Astrocyte (in vitro differentiated cells and primary cell): ENCODE measurements around the gene UBAC2. TPM values are rescaled to one million over a fixed set of nuclear protein-coding genes. Genes with fewer than 3 reads are reported as not detected.

ENCODE experiments used
- DNase-seq: peaks from one replicate; pipeline ENCODE4 v3.0.0-alpha.2; 2010; ENCODE audit warnings: low read depth
- FAIRE-seq: peaks from 2 replicates; lab custom pipeline; 2011; peaks lifted over from hg19 to GRCh38; lab: Jason Lieb, UNC
- H2AFZ ChIP-seq: 2 replicates; pipeline ENCODE4 v1.6.0; 2012; ENCODE audit warnings: low read depth, low read length, inconsistent platforms
- H3K27ac ChIP-seq: 2 replicates; pipeline ENCODE4 v1.5.1; 2011; ENCODE audit warnings: low read depth, low read length, inconsistent platforms
- H3K27me3 ChIP-seq: 2 replicates; pipeline ENCODE4 v1.6.0; 2011; ENCODE audit warnings: low read length, inconsistent platforms; ENCODE audit not compliant: insufficient read depth
- H3K36me3 ChIP-seq: 2 replicates; pipeline ENCODE4 v1.5.1; 2011; ENCODE audit warnings: low read length, inconsistent platforms; ENCODE audit not compliant: insufficient read depth
- H3K4me1 ChIP-seq: 2 replicates; pipeline ENCODE4 v1.5.1; 2011; ENCODE audit warnings: low read length, inconsistent platforms; ENCODE audit not compliant: insufficient read depth
- H3K4me2 ChIP-seq: 2 replicates; pipeline ENCODE4 v1.6.0; 2012; ENCODE audit warnings: low read length, inconsistent platforms
- H3K4me3 ChIP-seq: 2 replicates; pipeline ENCODE4 v1.5.1; 2011; ENCODE audit warnings: low read depth, mild to moderate bottlenecking, low read length, inconsistent platforms; ENCODE audit not compliant: insufficient read depth
- H3K79me2 ChIP-seq: 2 replicates; pipeline ENCODE4 v1.6.0; 2012; ENCODE audit warnings: mild to moderate bottlenecking, low read length, inconsistent platforms; ENCODE audit not compliant: insufficient read depth
- H3K9ac ChIP-seq: 2 replicates; pipeline ENCODE4 v1.6.0; 2012; ENCODE audit warnings: mild to moderate bottlenecking, low read length, inconsistent platforms
- H3K9me3 ChIP-seq: 2 replicates; pipeline ENCODE4 v1.5.1; 2012; ENCODE audit warnings: low read depth, mild to moderate bottlenecking, low read length, inconsistent platforms; ENCODE audit not compliant: insufficient read depth
- H4K20me1 ChIP-seq: 2 replicates; pipeline ENCODE4 v1.6.0; 2012; ENCODE audit warnings: low read length, inconsistent platforms; ENCODE audit not compliant: insufficient read depth
- H3K27ac Mint-ChIP-seq: one replicate; pipeline ENCODE4 v1.8.0; 2021; ENCODE audit warnings: mild to moderate bottlenecking, mixed read lengths; ENCODE audit not compliant: unreplicated experiment
- H3K27me3 Mint-ChIP-seq: one replicate; pipeline ENCODE4 v1.8.0; 2021; ENCODE audit warnings: low read depth, mixed read lengths; ENCODE audit not compliant: unreplicated experiment
- H3K36me3 Mint-ChIP-seq: one replicate; pipeline ENCODE4 v1.8.0; 2021; ENCODE audit warnings: low read depth, mixed read lengths; ENCODE audit not compliant: unreplicated experiment
- H3K4me1 Mint-ChIP-seq: one replicate; pipeline ENCODE4 v1.8.0; 2021; ENCODE audit warnings: low read depth, mixed read lengths; ENCODE audit not compliant: unreplicated experiment
- H3K4me3 Mint-ChIP-seq: one replicate; pipeline ENCODE4 v1.8.0; 2021; ENCODE audit warnings: mild to moderate bottlenecking, moderate library complexity, mixed read lengths; ENCODE audit not compliant: unreplicated experiment
- H3K9me3 Mint-ChIP-seq: one replicate; pipeline ENCODE4 v1.8.0; 2021; ENCODE audit warnings: mild to moderate bottlenecking, mixed read lengths; ENCODE audit not compliant: unreplicated experiment
- CTCF ChIP-seq: IDR thresholded peaks from 2 replicates; pipeline ENCODE4 v1.5.1; 2011; ENCODE audit warnings: low read depth, mild to moderate bottlenecking, inconsistent platforms, low read length, moderate library complexity; ENCODE audit not compliant: insufficient read depth
- EZH2 ChIP-seq: IDR thresholded peaks from 2 replicates; pipeline ENCODE4 v1.6.1; 2012; ENCODE audit warnings: mild to moderate bottlenecking, low read length, inconsistent platforms; ENCODE audit not compliant: insufficient read depth
- total RNA-seq: library from RNA; stranded (reverse); gene quantifications from 2 replicates; pipeline ENCODE4 v1.2.1, GENCODE V29; 2021

Gene UBAC2
- total RNA-seq, 1 donor from 2014 or later = 61.0 TPM

- no peak overlapping the region for H3K27ac Mint-ChIP-seq
- TF ChIP-seq CTCF (no peak), EZH2 (no peak)
- DNase-seq = no peak
Observed at GRCh38 chr13:99341969-99342722, 141.5 kb downstream of the UBAC2 start.

GRCh38 chr13:99342723-99343315, 142.2 kb downstream of the UBAC2 start:
- no peaks in the 10 kb centered on the region for H3K4me1 ChIP-seq
- no peak overlapping the region for H3K4me3 ChIP-seq
- H3K79me2 ChIP-seq = no peaks in the 10 kb centered on the region
- H3K4me3 Mint-ChIP-seq = no peak overlapping the region
- peaks cover 2% of the 10 kb centered on the region for H3K36me3 ChIP-seq
- H4K20me1 ChIP-seq = no peaks in the 10 kb centered on the region
- DNase-seq (no peak), FAIRE-seq (no peak)
- peaks cover 31% of the 10 kb centered on the region for H3K36me3 Mint-ChIP-seq
- TF ChIP-seq CTCF (no peak), EZH2 (no peak)
- no peaks in the 10 kb centered on the region for H3K9me3 ChIP-seq
- no peaks in the 10 kb centered on the region for H3K27me3 ChIP-seq
- H3K4me1 Mint-ChIP-seq = peaks cover 4% of the 10 kb centered on the region
- H3K4me2 ChIP-seq = no peak overlapping the region
- peaks cover 2% of the 10 kb centered on the region for H3K9me3 Mint-ChIP-seq
- H3K27ac Mint-ChIP-seq = no peak overlapping the region
- H3K27me3 Mint-ChIP-seq = no peaks in the 10 kb centered on the region
- no peak overlapping the region for H3K27ac ChIP-seq
- no peak overlapping the region for H2AFZ ChIP-seq
- no peak overlapping the region for H3K9ac ChIP-seq

More at GRCh38 chr13:99341969-99342722, 141.5 kb downstream of the UBAC2 start:
- peaks cover 2% of the 10 kb centered on the region for H3K9me3 Mint-ChIP-seq
- peaks cover 3% of the 10 kb centered on the region for H3K4me1 Mint-ChIP-seq
- H3K9ac ChIP-seq = no peak overlapping the region
- H3K27ac ChIP-seq = no peak overlapping the region
- no peaks in the 10 kb centered on the region for H3K79me2 ChIP-seq
- H3K4me3 Mint-ChIP-seq = no peak overlapping the region
- H3K4me3 ChIP-seq = no peak overlapping the region
- no peak overlapping the region for H2AFZ ChIP-seq
- H3K4me1 ChIP-seq = no peaks in the 10 kb centered on the region
- H3K36me3 ChIP-seq = peaks cover 2% of the 10 kb centered on the region
- H3K4me2 ChIP-seq = no peak overlapping the region
- H3K36me3 Mint-ChIP-seq = peaks cover 26% of the 10 kb centered on the region
- no peak for FAIRE-seq
- no peaks in the 10 kb centered on the region for H3K9me3 ChIP-seq
- H4K20me1 ChIP-seq = no peaks in the 10 kb centered on the region
- H3K27me3 ChIP-seq = no peaks in the 10 kb centered on the region
- no peaks in the 10 kb centered on the region for H3K27me3 Mint-ChIP-seq
